ENCODE data around the gene KCNQ5.

GRCh38 chr6:73151732-73152131 is 529.9 kb downstream of the KCNQ5 start:
- TF ChIP-seq CTCF (optimal IDR thresholded peaks at IDR 0.05 in 1 of 3, IDR thresholded peaks at IDR 0.05 in 1 of 3, conservative IDR thresholded peaks at IDR 0.05 in 1 of 3; ENCODE audit: extremely low read depth in 1 of 3, insufficient read depth in 2 of 3, low read length in 3 of 3) (no peak), EZH2 (IDR thresholded peaks at IDR 0.05; ENCODE audit: low read length) (no peak)

Data from keratinocyte (primary cell).